ENCODE data around the gene FAM47A.

FAM47A gene

GRCh38 chrX:34132028-34132427 lies at the start of gene FAM47A:
TSS of gene FAM47A (minus strand) at chrX:34132314. CDS start at chrX:34132278, 36 bp downstream.
- Histone ChIP-seq H3K27me3 (ENCODE audit: control insufficient read depth, insufficient read depth, low read length) (no peaks in the 10 kb centered on the region), H3K4me1 (ENCODE audit: control insufficient read depth, insufficient read depth, low read length) (no peaks in the 10 kb centered on the region), H3K4me3 (ENCODE audit: low read length) (no peak within 1 kb of the TSS), H3K27ac (ENCODE audit: low read depth, low read length) (no peak within 1 kb of the TSS), H3K9ac (ENCODE audit: low read length) (no peak within 1 kb of the TSS), H3K36me3 (ENCODE audit: control insufficient read depth, insufficient read depth, low read length) (no peaks in the 10 kb centered on the region)

GRCh38 chrX:34147345-34147744 lies 15.2 kb upstream of the FAM47A start:
- Histone ChIP-seq H3K27me3 (ENCODE audit: control insufficient read depth, insufficient read depth, low read length) (no peaks in the 10 kb centered on the region), H3K4me3 (ENCODE audit: low read length) (no peak overlapping the region), H3K9ac (ENCODE audit: low read length) (no peak overlapping the region), H3K4me1 (ENCODE audit: control insufficient read depth, insufficient read depth, low read length) (no peaks in the 10 kb centered on the region), H3K27ac (ENCODE audit: low read depth, low read length) (no peak overlapping the region), H3K36me3 (ENCODE audit: control insufficient read depth, insufficient read depth, low read length) (no peaks in the 10 kb centered on the region)

DNA sequence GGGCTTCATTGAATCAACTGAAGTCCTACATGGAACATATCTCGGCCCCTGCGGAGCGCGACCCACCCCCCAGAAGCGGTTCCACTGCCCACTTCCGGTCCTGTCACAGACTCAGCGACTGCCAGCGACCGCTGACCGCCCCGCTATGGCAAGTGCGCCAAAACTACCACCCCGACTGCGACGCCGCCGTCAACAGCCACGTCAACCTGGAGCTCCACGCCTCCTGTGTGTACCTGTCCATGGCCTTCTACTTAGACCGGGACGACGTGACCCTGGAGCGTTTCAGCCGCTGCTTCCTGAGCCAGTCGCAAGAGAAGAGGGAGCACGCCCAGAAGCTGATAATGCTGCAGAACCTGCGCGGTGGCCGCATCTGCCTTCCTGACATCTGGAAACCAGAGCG lies 14.8 kb upstream of the FAM47A start:
- no peaks in the 10 kb centered on the region for H3K4me1 ChIP-seq (ENCODE audit: control insufficient read depth, insufficient read depth, low read length)

GRCh38 chrX:34144246-34144645 lies 12.1 kb upstream of the FAM47A start:
- H3K27me3 ChIP-seq (ENCODE audit: control insufficient read depth, insufficient read depth, low read length), result no peaks in the 10 kb centered on the region
- H3K4me3 ChIP-seq (ENCODE audit: low read length), result no peak overlapping the region
- no peaks in the 10 kb centered on the region for H3K36me3 ChIP-seq (ENCODE audit: control insufficient read depth, insufficient read depth, low read length)
- no peak overlapping the region for H3K27ac ChIP-seq (ENCODE audit: low read depth, low read length)
- no peak overlapping the region for H3K9ac ChIP-seq (ENCODE audit: low read length)
- no peaks in the 10 kb centered on the region for H3K4me1 ChIP-seq (ENCODE audit: control insufficient read depth, insufficient read depth, low read length)

More for the DNA sequence above, 14.8 kb upstream of the FAM47A start:
- H3K4me3 ChIP-seq (ENCODE audit: low read length), result no peak overlapping the region
- no peak overlapping the region for H3K27ac ChIP-seq (ENCODE audit: low read depth, low read length)
- no peaks in the 10 kb centered on the region for H3K36me3 ChIP-seq (ENCODE audit: control insufficient read depth, insufficient read depth, low read length)
- H3K27me3 ChIP-seq (ENCODE audit: control insufficient read depth, insufficient read depth, low read length), result no peaks in the 10 kb centered on the region
- H3K9ac ChIP-seq (ENCODE audit: low read length), result no peak overlapping the region

DNA sequence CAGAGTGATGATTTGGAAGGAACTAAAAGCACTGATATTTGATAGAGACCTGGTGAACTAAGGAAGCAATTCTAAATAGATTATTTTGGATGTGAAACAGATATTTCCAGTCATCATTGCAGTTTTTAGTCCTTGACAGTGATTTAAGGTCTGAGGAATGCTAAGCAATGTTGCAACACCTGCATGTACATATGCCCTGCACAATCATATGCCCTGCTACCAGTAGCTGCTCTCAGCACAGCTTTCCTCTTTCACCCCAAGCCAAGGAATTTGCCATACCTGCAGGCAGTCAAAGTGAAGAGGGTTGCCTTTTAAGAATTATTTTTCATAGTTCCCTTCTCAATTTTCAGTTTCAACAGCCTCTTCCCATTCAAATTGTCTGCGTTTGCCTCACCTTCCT lies 8.7 kb upstream of the FAM47A start:
- no peak overlapping the region for H3K4me3 ChIP-seq (ENCODE audit: low read length)
- H3K9ac ChIP-seq (ENCODE audit: low read length), result no peak overlapping the region
- H3K36me3 ChIP-seq (ENCODE audit: control insufficient read depth, insufficient read depth, low read length), result no peaks in the 10 kb centered on the region
- no peaks in the 10 kb centered on the region for H3K27me3 ChIP-seq (ENCODE audit: control insufficient read depth, insufficient read depth, low read length)
- H3K27ac ChIP-seq (ENCODE audit: low read depth, low read length), result no peak overlapping the region
- no peaks in the 10 kb centered on the region for H3K4me1 ChIP-seq (ENCODE audit: control insufficient read depth, insufficient read depth, low read length)

GRCh38 chrX:34130980-34131744 lies 952 bp downstream of the FAM47A start:
- Histone ChIP-seq H3K4me1 (ENCODE audit: control insufficient read depth, insufficient read depth, low read length) (no peaks in the 10 kb centered on the region), H3K27me3 (ENCODE audit: control insufficient read depth, insufficient read depth, low read length) (no peaks in the 10 kb centered on the region), H3K27ac (ENCODE audit: low read depth, low read length) (no peak overlapping the region), H3K36me3 (ENCODE audit: control insufficient read depth, insufficient read depth, low read length) (no peaks in the 10 kb centered on the region), H3K4me3 (ENCODE audit: low read length) (no peak overlapping the region), H3K9ac (ENCODE audit: low read length) (no peak overlapping the region)

DNA sequence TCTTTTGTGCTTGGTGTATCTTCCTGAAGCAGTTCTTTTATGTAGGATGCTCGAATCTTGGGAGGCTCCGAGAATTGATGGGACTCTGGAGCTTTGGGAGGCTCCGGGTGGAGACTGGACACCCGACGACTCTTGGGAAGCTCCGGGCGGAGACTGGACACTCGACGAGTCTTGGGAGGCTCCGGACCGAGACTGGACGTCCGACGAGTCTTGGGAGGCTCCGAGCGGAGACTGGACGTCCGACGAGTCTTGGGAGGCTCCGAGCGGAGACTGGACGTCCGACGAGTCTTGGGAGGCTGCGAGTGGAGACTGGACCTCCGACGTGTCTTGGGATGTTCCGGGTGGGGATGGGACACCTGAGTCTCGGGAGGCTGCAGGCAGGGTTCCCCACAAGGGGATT lies 1.6 kb downstream of the FAM47A start:
- no peaks in the 10 kb centered on the region for H3K36me3 ChIP-seq (ENCODE audit: control insufficient read depth, insufficient read depth, low read length)
- no peaks in the 10 kb centered on the region for H3K27me3 ChIP-seq (ENCODE audit: control insufficient read depth, insufficient read depth, low read length)
- H3K9ac ChIP-seq (ENCODE audit: low read length), result no peak overlapping the region
- no peaks in the 10 kb centered on the region for H3K4me1 ChIP-seq (ENCODE audit: control insufficient read depth, insufficient read depth, low read length)
- no peak overlapping the region for H3K4me3 ChIP-seq (ENCODE audit: low read length)
- H3K27ac ChIP-seq (ENCODE audit: low read depth, low read length), result no peak overlapping the region

DNA sequence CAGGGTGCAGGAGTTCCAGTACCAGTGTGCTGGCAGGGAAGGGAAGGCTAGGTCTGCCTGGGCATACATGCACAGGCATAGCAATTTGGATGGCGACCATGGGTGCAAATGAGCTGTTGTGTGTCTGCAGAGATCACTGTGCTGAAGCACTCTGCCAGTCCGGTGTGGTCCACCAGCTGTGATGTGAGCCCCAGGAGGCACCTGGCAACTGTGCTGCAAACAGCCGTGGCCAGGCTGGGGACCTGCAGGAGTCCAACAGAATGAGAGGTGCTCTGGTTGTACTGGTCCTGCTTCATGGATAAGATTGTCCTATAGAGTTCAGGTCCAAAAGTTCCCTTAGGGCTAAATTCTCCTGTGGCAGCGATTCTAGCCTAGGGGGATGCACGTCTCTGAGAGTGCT lies 6.1 kb downstream of the FAM47A start:
- H3K27me3 ChIP-seq (ENCODE audit: control insufficient read depth, insufficient read depth, low read length), result no peaks in the 10 kb centered on the region
- H3K27ac ChIP-seq (ENCODE audit: low read depth, low read length), result no peak overlapping the region
- H3K36me3 ChIP-seq (ENCODE audit: control insufficient read depth, insufficient read depth, low read length), result no peaks in the 10 kb centered on the region
- H3K9ac ChIP-seq (ENCODE audit: low read length), result no peak overlapping the region
- no peaks in the 10 kb centered on the region for H3K4me1 ChIP-seq (ENCODE audit: control insufficient read depth, insufficient read depth, low read length)
- no peak overlapping the region for H3K4me3 ChIP-seq (ENCODE audit: low read length)

- H3K4me1 ChIP-seq (ENCODE audit: control insufficient read depth, insufficient read depth, low read length), result no peaks in the 10 kb centered on the region
These were observed 13.0 kb downstream of the FAM47A start for GRCh38 chrX:34119122-34119521.

GRCh38 chrX:34112459-34112858 lies 19.7 kb downstream of the FAM47A start:
- Histone ChIP-seq H3K4me3 (ENCODE audit: low read length) (no peak overlapping the region), H3K27ac (ENCODE audit: low read depth, low read length) (no peak overlapping the region), H3K9ac (ENCODE audit: low read length) (no peak overlapping the region), H3K36me3 (ENCODE audit: control insufficient read depth, insufficient read depth, low read length) (no peaks in the 10 kb centered on the region), H3K27me3 (ENCODE audit: control insufficient read depth, insufficient read depth, low read length) (no peaks in the 10 kb centered on the region), H3K4me1 (ENCODE audit: control insufficient read depth, insufficient read depth, low read length) (no peaks in the 10 kb centered on the region)

More at GRCh38 chrX:34119122-34119521, 13.0 kb downstream of the FAM47A start:
- Histone ChIP-seq H3K27ac (ENCODE audit: low read depth, low read length) (no peak overlapping the region), H3K4me3 (ENCODE audit: low read length) (no peak overlapping the region), H3K27me3 (ENCODE audit: control insufficient read depth, insufficient read depth, low read length) (no peaks in the 10 kb centered on the region), H3K9ac (ENCODE audit: low read length) (no peak overlapping the region), H3K36me3 (ENCODE audit: control insufficient read depth, insufficient read depth, low read length) (no peaks in the 10 kb centered on the region)
